HG03354 (cell line): ENCODE data around the gene FTSJ1.
"Not testable (repeated sequence)": the region's sequence is repeated elsewhere in the genome, so short reads cannot be mapped to it uniquely, and the experiment has no call there.

Experiments
- ATAC-seq: cut with Tn5 transposase; IDR thresholded peaks from one replicate; pipeline ENCODE4 v1.9.1; 2021; ENCODE audit warnings: mild to moderate bottlenecking; ENCODE audit not compliant: unreplicated experiment, poor library complexity, severe bottlenecking

The FTSJ1 gene

GRCh38 chrX:48475774-48476577, at the start of gene FTSJ1:
FTSJ1 (plus strand) TSS chrX:48476199; CDS start chrX:48478048, 1,849 bp downstream.
- peak; percentile 87 for ATAC-seq

- ATAC-seq: not testable (repeated sequence)
Measured at GRCh38 chrX:48427027-48427716, 48.8 kb upstream of the FTSJ1 start.

GRCh38 chrX:48429606-48430005, 46.4 kb upstream of the FTSJ1 start:
- ATAC-seq: not testable (repeated sequence)

GRCh38 chrX:48430166-48430565, 45.8 kb upstream of the FTSJ1 start:
- ATAC-seq: not testable (repeated sequence)

GRCh38 chrX:48433713-48434112, 42.3 kb upstream of the FTSJ1 start:
- not testable (repeated sequence) for ATAC-seq

- ATAC-seq: not testable (repeated sequence)
Measured at GRCh38 chrX:48447201-48447600, 28.8 kb upstream of the FTSJ1 start.

GRCh38 chrX:48450076-48450475, 25.9 kb upstream of the FTSJ1 start:
- no peak for ATAC-seq

- no peak for ATAC-seq
Measured at GRCh38 chrX:48451708-48452107, 24.3 kb upstream of the FTSJ1 start.

- no peak for ATAC-seq
Measured at GRCh38 chrX:48456628-48457331, 19.2 kb upstream of the FTSJ1 start.

GRCh38 chrX:48458711-48459110, 17.3 kb upstream of the FTSJ1 start:
- ATAC-seq: no peak

- no peak for ATAC-seq
Measured at GRCh38 chrX:48459483-48459882, 16.5 kb upstream of the FTSJ1 start.

- ATAC-seq: no peak
Measured at GRCh38 chrX:48460031-48460430, 16.0 kb upstream of the FTSJ1 start.

GRCh38 chrX:48460606-48461005, 15.4 kb upstream of the FTSJ1 start:
- no peak for ATAC-seq

GRCh38 chrX:48461830-48462229, 14.2 kb upstream of the FTSJ1 start:
- no peak for ATAC-seq

- ATAC-seq: no peak
Measured at GRCh38 chrX:48465336-48465933, 10.6 kb upstream of the FTSJ1 start.

GRCh38 chrX:48466696-48467095, 9.3 kb upstream of the FTSJ1 start:
- no peak for ATAC-seq

- ATAC-seq: no peak
Measured at GRCh38 chrX:48467281-48467761, 8.7 kb upstream of the FTSJ1 start.

GRCh38 chrX:48468247-48468671, 7.7 kb upstream of the FTSJ1 start:
- ATAC-seq: no peak

- ATAC-seq: no peak
Measured at GRCh38 chrX:48468693-48469691, 7.0 kb upstream of the FTSJ1 start.
